HG03439 (cell line): Measurements from ENCODE around the gene TET2.

ENCODE experiments used
- ATAC-seq: cut with Tn5 transposase; IDR thresholded peaks from one replicate; pipeline ENCODE4 v1.9.1; 2021; ENCODE audit warnings: mild to moderate bottlenecking, moderate library complexity; ENCODE audit not compliant: unreplicated experiment

TET2 gene

GRCh38 chr4:105181259-105181658, 34.6 kb downstream of the TET2 start:
- no peak for ATAC-seq

GRCh38 chr4:105182211-105182610, 35.5 kb downstream of the TET2 start:
- ATAC-seq: no peak

- ATAC-seq: no peak
Measured at GRCh38 chr4:105184316-105184980, 37.8 kb downstream of the TET2 start.

- ATAC-seq: no peak
Measured at GRCh38 chr4:105186701-105187161, 40.1 kb downstream of the TET2 start.

GRCh38 chr4:105189855-105190650, 43.4 kb downstream of the TET2 start:
- no peak for ATAC-seq

- no peak for ATAC-seq
Measured at GRCh38 chr4:105191621-105192210, 45.0 kb downstream of the TET2 start.

GRCh38 chr4:105192474-105192873, 45.8 kb downstream of the TET2 start:
- ATAC-seq: no peak

GRCh38 chr4:105192910-105193309, 46.2 kb downstream of the TET2 start:
- ATAC-seq: no peak

GRCh38 chr4:105193536-105193935, 46.9 kb downstream of the TET2 start:
- ATAC-seq: no peak

GRCh38 chr4:105194328-105195231, 47.9 kb downstream of the TET2 start:
- ATAC-seq: peak; percentile 96

GRCh38 chr4:105196523-105197145, 50.0 kb downstream of the TET2 start:
- ATAC-seq: no peak

- no peak for ATAC-seq
Measured at GRCh38 chr4:105197777-105198176, 51.1 kb downstream of the TET2 start.

- ATAC-seq: no peak
Measured at GRCh38 chr4:105198541-105198940, 51.9 kb downstream of the TET2 start.

GRCh38 chr4:105206214-105206613, 59.5 kb downstream of the TET2 start:
- no peak for ATAC-seq

- no peak for ATAC-seq
Measured at GRCh38 chr4:105207386-105207785, 60.7 kb downstream of the TET2 start.

- ATAC-seq: no peak
Measured at GRCh38 chr4:105208561-105208960, 61.9 kb downstream of the TET2 start.

- ATAC-seq: no peak
Measured at GRCh38 chr4:105210916-105211315, 64.2 kb downstream of the TET2 start.

- ATAC-seq: peak; percentile 61
Measured at GRCh38 chr4:105215609-105216313, 69.1 kb downstream of the TET2 start.

GRCh38 chr4:105225500-105225899, 78.8 kb downstream of the TET2 start:
- no peak for ATAC-seq

- no peak for ATAC-seq
Measured at GRCh38 chr4:105227054-105227453, 80.4 kb downstream of the TET2 start.
